H1 (cell line): ENCODE results near the gene ATPAF1. TPM values are rescaled to one million over a fixed set of nuclear protein-coding genes. Genes with fewer than 3 reads are reported as not detected.

ENCODE experiments used
- polyA plus RNA-seq, 7 experiments: library from polyadenylated mRNA; depleted of rRNA in 3 of 7; stranded (reverse) in 5 of 7; unstranded in 2 of 7; fragments of >200 nt in 5 of 7; fragments of 200-250 nt in 2 of 7; gene quantifications; 1 replicate in 5 of 7; 2 replicates in 1 of 7; 4 replicates in 1 of 7; pipeline versions ENCODE4 v1.2.1 to v1.2.3, GENCODE V29; 2011 to 2013; ENCODE audit warnings: missing spikeins in 2 of 7, mixed read lengths in 2 of 7
- total RNA-seq: library from RNA; stranded (reverse); fragmentation: NEBNext Ultra II Directional; extraction: Animal tissue kit (Norgen Biotek cat#: 25700); gene quantifications from 2 replicates; pipeline ENCODE4 v1.2.1, GENCODE V29; 2021

The ATPAF1 gene
- total and polyA plus RNA-seq, 2 of the 8 experiments (the other 6 are each of a cell fraction or from before 2014, with no cell fraction given), result 46.7 to 55.9 TPM

Other genes starting within 250 kb of the ATPAF1 start
- gene DMBX1, start 178.5 kb downstream of the ATPAF1 start, total RNA-seq, result 0.30 TPM in 1 of 2 replicates, not detected in the other
- 0.23 and 0.36 TPM in 2 replicates for gene DMBX1, start 178.5 kb downstream of the ATPAF1 start, polyA plus RNA-seq (2011; rRNA removed)
- gene KNCN, start 116.7 kb downstream of the ATPAF1 start, total RNA-seq, result not detected in 2 replicates
- gene KNCN, start 116.7 kb downstream of the ATPAF1 start, polyA plus RNA-seq (2011; rRNA removed), result not detected in 2 replicates
- gene MKNK1, start 64.1 kb downstream of the ATPAF1 start, total RNA-seq, result 21.5 and 23.9 TPM in 2 replicates
- gene MKNK1, start 64.1 kb downstream of the ATPAF1 start, polyA plus RNA-seq (2011; rRNA removed), result 13.9 and 16.3 TPM in 2 replicates
- 5.1 and 5.8 TPM in 2 replicates for gene MOB3C, start 51.6 kb downstream of the ATPAF1 start, total RNA-seq
- 6.6 and 7.9 TPM in 2 replicates for gene MOB3C, start 51.6 kb downstream of the ATPAF1 start, polyA plus RNA-seq (2011; rRNA removed)
- not detected in 2 replicates for gene TEX38, start 3.5 kb upstream of the ATPAF1 start, total RNA-seq
- gene TEX38, start 3.5 kb upstream of the ATPAF1 start, polyA plus RNA-seq (2011; rRNA removed), result 0.09 and 0.33 TPM in 2 replicates
- gene EFCAB14, start 50.8 kb upstream of the ATPAF1 start, total RNA-seq, result 36.9 and 40.4 TPM in 2 replicates
- 14.0 and 19.4 TPM in 2 replicates for gene EFCAB14, start 50.8 kb upstream of the ATPAF1 start, polyA plus RNA-seq (2011; rRNA removed)
- not detected in 2 replicates for gene CYP4B1, start 130.7 kb upstream of the ATPAF1 start, total RNA-seq
- 0.08 and 0.23 TPM in 2 replicates for gene CYP4B1, start 130.7 kb upstream of the ATPAF1 start, polyA plus RNA-seq (2011; rRNA removed)